ENCODE measurements around the gene PFN3. TPM values are rescaled to one million over a fixed set of nuclear protein-coding genes. Genes with fewer than 3 reads are reported as not detected.
"Not testable (repeated sequence)": the region's sequence is repeated elsewhere in the genome, so short reads cannot be mapped to it uniquely, and the experiment has no call there.

Gene PFN3
- polyA plus RNA-seq, 3 donors: 0.37 to 7.4 (median 3.2) TPM

- no peak for DNase-seq (ENCODE audit: extremely low read depth in 1 of 11, low read depth in 9 of 11, low spot score in 4 of 11)
Measured at GRCh38 chr5:177383181-177383580, 17.3 kb downstream of the PFN3 start.

GRCh38 chr5:177382423-177383029 is 17.9 kb downstream of the PFN3 start:
- no peak for DNase-seq (ENCODE audit: extremely low read depth in 1 of 11, low read depth in 9 of 11, low spot score in 4 of 11)

DNA sequence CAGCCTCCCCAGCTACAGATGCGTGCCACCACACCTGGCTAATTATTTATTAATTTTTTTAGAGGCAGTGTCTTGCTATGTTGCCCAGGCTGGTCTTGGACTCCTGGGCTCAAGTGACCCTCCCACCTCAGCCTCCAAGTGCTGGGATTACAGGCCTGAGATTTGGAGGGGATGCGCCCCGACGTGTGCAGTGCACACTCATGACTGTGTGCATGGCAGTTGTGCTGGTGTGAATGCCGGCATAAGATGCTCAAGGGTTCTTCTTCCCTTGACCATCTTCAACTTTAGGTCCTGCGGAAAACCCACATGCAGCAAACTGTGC is 19.7 kb downstream of the PFN3 start:
- no peak for DNase-seq (ENCODE audit: extremely low read depth in 1 of 11, low read depth in 9 of 11, low spot score in 4 of 11)

DNA sequence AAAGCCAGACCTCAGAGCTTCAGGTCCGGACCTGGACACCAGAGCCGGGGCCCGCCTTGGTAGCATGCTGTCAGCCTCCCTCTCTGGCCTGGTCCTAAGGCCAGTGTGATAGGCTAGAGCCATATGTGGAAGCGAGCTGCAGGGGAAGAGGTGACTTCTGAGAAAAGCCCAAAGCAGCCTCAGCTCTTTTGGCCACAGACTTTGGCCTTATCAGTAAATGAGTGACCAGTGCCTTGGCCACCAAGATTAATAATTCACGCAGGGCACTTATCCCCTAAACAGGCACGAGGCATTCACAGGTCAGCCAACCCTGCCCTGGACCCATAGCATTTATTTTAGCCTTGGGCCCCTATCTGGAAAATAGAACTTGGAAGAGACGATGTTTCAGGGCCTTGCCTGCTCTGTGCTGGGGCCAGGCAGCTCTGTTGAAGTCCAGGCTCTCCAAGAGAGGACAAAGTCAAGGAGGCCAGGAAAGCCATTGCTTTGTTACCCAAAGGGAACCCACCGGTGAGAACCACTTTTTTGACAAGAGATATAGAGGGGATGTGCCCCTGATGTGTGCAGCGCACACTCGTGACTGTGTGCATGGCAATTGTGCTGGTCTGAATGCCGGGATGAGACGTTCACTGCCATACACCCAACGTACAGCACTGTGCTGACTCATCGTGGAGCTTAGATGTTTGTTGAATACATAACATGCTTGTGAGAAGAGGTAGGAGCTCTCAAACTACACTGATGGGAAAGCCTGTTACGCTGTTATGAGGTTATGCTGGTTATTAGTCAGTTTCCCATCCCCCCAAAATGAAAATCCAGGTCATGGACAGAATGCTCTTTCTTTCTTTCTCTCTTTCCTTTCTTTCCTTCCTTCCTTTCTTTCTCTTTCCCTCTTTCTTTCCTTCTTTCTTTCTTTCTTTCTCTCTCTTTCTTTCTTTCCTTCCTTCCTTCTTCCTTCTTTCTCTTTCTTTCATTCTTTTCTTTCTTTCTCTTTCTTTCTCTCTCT is 21.3 kb downstream of the PFN3 start:
- no peak for DNase-seq (ENCODE audit: extremely low read depth in 1 of 11, low read depth in 9 of 11, low spot score in 4 of 11)

GRCh38 chr5:177377851-177378776 is 22.3 kb downstream of the PFN3 start:
- DNase-seq (ENCODE audit: extremely low read depth in 1 of 11, low read depth in 9 of 11, low spot score in 4 of 11): no peak

GRCh38 chr5:177376107-177376506 is 24.4 kb downstream of the PFN3 start:
- DNase-seq (ENCODE audit: extremely low read depth in 1 of 11, low read depth in 9 of 11, low spot score in 4 of 11): no peak

- DNase-seq (ENCODE audit: extremely low read depth in 1 of 11, low read depth in 9 of 11, low spot score in 4 of 11): not testable (repeated sequence)
Measured at GRCh38 chr5:177375516-177375915, 24.9 kb downstream of the PFN3 start.

- no peak for DNase-seq (ENCODE audit: extremely low read depth in 1 of 11, low read depth in 9 of 11, low spot score in 4 of 11)
Measured at GRCh38 chr5:177374211-177374610, 26.2 kb downstream of the PFN3 start.

DNA sequence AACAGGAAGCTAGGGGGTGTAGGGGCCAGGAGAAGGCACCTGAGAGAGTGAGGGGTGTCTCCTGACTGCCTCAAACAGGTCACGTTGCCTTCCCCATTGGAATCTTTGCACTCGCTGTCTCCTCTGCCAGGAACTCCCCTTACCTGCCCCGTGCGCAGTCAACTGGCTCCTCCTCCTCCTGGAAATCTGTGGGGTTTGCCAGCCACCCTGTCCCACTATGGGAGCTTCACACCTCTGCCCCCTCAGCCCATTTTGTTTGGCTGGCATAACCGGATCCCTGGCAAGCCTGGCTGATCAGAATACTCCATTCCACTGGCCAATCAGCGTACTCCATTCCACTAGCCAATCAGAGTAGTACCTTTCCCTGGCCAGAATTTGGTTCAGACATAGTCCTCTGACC is 26.7 kb downstream of the PFN3 start:
- no peak for DNase-seq (ENCODE audit: extremely low read depth in 1 of 11, low read depth in 9 of 11, low spot score in 4 of 11)

DNA sequence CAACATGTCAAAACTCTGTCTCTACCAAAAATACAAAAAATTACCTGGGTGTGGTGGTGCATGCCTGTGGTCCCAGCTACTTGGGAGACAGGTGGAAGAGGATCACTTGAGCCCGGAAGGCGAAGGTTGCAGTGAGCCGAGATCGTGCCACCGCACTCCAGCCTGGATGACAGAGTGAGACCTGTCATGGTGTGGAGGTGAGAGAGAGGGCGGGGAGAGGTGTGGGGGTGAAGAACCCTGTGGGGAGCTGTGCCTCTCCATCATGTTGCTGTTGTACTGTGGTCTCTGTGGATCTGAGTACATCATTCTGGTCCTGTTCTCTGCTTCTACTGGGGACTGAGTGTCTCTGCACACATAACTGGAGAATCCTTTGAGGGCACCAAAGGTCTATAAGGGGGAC is 27.6 kb downstream of the PFN3 start:
- no peak for DNase-seq (ENCODE audit: extremely low read depth in 1 of 11, low read depth in 9 of 11, low spot score in 4 of 11)

GRCh38 chr5:177372034-177372896 is 28.2 kb downstream of the PFN3 start:
- DNase-seq (ENCODE audit: extremely low read depth in 1 of 11, low read depth in 9 of 11, low spot score in 4 of 11): no peak

- no peak for DNase-seq (ENCODE audit: extremely low read depth in 1 of 11, low read depth in 9 of 11, low spot score in 4 of 11)
Measured at GRCh38 chr5:177371120-177372033, 29.1 kb downstream of the PFN3 start.

DNA sequence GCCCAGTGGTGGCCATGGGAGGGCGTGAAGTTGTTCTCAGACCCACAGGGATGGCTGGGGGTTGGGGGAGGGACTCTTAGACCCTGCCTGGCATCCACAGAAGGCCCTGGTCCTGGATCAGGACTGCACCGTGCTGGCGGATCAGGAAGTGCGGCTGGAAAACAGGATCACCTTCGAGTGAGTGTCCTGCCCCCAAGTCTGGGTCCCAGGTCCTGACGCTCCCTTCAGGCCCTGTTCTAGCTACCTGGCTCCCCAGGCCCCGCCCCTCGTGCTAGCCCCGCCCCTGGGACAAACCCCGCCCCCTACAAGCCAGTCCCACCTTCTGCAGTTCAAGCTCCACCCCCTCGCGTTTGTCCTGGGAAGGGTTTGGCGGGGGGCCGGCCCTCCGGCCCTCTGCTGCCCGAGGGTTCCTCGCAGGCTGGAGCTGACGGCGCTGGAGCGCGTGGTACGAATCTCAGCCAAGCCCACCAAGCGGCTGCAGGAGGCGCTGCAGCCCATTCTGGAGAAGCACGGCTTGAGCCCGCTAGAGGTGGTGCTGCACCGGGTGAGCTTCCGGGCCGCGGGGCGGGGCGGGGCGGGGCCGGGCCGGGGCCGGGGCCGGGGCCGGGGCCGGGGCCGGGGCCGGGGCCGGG is 29.9 kb downstream of the PFN3 start:
- DNase-seq (ENCODE audit: extremely low read depth in 1 of 11, low read depth in 9 of 11, low spot score in 4 of 11): peak in 10 of 11 donors; percentile 66 to 84 (median 79)

DNA sequence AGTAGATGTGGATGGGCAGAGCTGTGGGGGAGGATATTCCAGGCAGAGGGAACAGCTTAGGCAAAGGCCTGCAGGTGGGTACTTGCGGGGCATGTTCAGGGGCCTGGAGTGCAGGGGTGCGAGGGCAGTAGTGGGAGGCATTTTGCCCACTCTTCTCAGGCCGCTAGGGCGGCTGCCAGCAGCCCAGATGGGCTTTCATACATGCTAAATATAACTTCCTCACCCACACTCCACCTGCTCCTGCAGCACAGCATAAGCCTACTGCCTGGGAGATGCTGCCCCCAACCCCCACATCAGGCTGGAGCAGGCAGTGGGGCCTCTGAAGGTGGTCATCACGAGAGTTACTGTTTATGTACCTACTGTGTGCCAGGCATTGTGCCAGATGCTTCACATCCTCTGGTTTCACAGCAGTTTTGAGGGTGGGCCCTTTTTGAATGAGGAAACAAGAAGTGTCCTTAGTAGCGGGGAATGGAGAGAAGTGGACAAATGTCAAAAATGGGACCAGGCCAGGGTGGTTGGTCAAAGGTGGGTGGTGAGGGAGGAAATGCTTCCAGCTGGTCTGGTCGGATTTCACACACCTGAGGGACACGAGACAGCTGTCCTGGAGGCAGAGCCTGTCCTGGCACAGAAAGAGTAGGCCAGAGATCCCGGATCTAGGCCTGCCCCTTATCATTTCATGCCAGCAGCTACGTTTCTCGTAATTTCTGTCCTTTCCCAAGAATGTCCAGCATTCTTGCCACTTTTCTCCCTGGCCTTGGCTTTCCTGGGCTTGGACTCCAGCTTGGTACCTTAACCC is 30.6 kb downstream of the PFN3 start:
- DNase-seq (ENCODE audit: extremely low read depth in 1 of 11, low read depth in 9 of 11, low spot score in 4 of 11): no peak

- no peak for DNase-seq (ENCODE audit: extremely low read depth in 1 of 11, low read depth in 9 of 11, low spot score in 4 of 11)
Measured at GRCh38 chr5:177368869-177369644, 31.4 kb downstream of the PFN3 start.

Measured in renal cortex interstitium (tissue), 11 donors.